Progenitor cell of endocrine pancreas (in vitro differentiated cells): Measurements from ENCODE around the gene SRRM4. TPM values are rescaled to one million over a fixed set of nuclear protein-coding genes. Genes with fewer than 3 reads are reported as not detected.

Source experiments
- DNase-seq: peaks from one replicate; pipeline ENCODE4 v3.0.0; 2021; ENCODE audit warnings: low spot score; ENCODE audit not compliant: unreplicated experiment
- H3K27ac Mint-ChIP-seq: 2 replicates; pipeline ENCODE4 v1.8.0; 2021; ENCODE audit warnings: mild to moderate bottlenecking, moderate library complexity, mixed read lengths
- H3K27me3 Mint-ChIP-seq: 2 replicates; pipeline ENCODE4 v1.8.0; 2021; ENCODE audit warnings: mixed read lengths
- H3K36me3 Mint-ChIP-seq: 2 replicates; pipeline ENCODE4 v1.8.0; 2022; ENCODE audit warnings: mixed read lengths; ENCODE audit not compliant: insufficient read depth
- H3K4me1 Mint-ChIP-seq: 2 replicates; pipeline ENCODE4 v1.8.0; 2021; ENCODE audit warnings: low read depth, mixed read lengths
- H3K4me3 Mint-ChIP-seq: 2 replicates; pipeline ENCODE4 v1.8.0; 2021; ENCODE audit warnings: low read depth, mild to moderate bottlenecking, moderate library complexity, mixed read lengths
- H3K9me3 Mint-ChIP-seq: 2 replicates; pipeline ENCODE4 v1.8.0; 2021; ENCODE audit warnings: low read depth, mixed read lengths
- total RNA-seq: library from RNA; stranded (reverse); gene quantifications from 2 replicates; pipeline ENCODE4 v1.2.1, GENCODE V29; 2021
- TF ChIP-seq, protein P1 (sequence below): fragments of 200-600 bp; sonication (generic); IDR thresholded peaks from one replicate; pipeline ENCODE4 v1.5.0; 2021; ENCODE audit warnings: antibody characterized with exemption, mild to moderate bottlenecking; ENCODE audit not compliant: unreplicated experiment

SRRM4 gene
- total RNA-seq, 1 donor from 2014 or later: 2.4 TPM

DNA sequence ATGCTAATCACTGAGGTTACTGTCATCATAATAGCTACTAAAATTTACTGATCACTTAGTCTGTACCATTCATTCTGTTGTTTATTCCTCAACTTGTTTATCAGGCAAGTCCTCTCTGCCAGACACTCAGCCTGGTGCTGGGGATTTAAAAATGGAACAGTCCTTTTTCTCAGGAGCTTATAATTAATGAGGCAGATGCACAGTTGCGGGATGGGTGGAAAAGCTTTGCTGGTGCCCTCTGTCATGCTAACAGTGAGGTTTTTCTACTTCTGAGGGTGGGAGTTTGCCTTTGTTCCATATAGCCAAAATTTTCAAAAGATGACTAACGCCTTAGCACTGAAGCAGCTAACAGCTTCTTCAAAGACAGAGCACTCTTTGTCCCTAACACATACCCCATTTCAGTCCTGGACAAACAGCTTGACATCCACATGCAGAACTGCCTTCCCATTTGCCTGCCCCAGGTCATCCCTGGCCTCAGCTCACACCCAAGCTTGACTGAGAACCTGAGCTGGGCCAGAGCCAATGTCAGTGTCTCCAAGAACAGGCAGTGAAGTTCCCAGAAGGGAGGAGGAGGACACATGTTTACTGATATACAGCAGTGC lies 166.6 kb downstream of the SRRM4 start:
- Mint-ChIP-seq H3K27ac (no peak overlapping the region), H3K27me3 (peaks cover 4% of the 10 kb centered on the region), H3K36me3 (peaks cover 3% of the 10 kb centered on the region), H3K9me3 (peaks cover 3% of the 10 kb centered on the region), H3K4me1 (no peaks in the 10 kb centered on the region), H3K4me3 (no peak overlapping the region)
- DNase-seq: no peak
- TF ChIP-seq, protein P1, sequence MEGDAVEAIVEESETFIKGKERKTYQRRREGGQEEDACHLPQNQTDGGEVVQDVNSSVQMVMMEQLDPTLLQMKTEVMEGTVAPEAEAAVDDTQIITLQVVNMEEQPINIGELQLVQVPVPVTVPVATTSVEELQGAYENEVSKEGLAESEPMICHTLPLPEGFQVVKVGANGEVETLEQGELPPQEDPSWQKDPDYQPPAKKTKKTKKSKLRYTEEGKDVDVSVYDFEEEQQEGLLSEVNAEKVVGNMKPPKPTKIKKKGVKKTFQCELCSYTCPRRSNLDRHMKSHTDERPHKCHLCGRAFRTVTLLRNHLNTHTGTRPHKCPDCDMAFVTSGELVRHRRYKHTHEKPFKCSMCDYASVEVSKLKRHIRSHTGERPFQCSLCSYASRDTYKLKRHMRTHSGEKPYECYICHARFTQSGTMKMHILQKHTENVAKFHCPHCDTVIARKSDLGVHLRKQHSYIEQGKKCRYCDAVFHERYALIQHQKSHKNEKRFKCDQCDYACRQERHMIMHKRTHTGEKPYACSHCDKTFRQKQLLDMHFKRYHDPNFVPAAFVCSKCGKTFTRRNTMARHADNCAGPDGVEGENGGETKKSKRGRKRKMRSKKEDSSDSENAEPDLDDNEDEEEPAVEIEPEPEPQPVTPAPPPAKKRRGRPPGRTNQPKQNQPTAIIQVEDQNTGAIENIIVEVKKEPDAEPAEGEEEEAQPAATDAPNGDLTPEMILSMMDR: no peak

DNA sequence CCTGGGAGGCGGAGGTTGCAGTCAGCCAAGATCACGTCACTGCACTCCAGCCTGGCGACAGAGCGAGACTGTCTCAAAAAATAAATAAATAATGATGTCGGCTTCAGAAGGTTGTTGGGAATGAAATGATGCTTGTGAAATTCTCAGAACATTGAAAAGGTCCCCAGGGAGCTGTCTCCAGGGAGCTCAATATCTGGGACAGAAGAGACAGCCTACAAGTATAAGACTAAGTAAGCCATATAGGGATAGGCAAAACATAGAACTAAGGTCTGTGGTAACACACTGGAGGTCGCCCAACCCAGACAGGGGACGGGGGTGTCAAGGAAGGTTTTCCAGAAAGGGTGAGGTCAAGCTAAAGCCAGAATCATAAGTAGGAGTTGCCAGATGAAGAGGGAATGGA lies 167.9 kb downstream of the SRRM4 start:
- Mint-ChIP-seq H3K4me3 (no peak overlapping the region), H3K27ac (no peak overlapping the region), H3K9me3 (peaks cover 3% of the 10 kb centered on the region), H3K27me3 (peaks cover 4% of the 10 kb centered on the region), H3K4me1 (peaks cover 12% of the 10 kb centered on the region), H3K36me3 (peaks cover 3% of the 10 kb centered on the region)
- no peak for DNase-seq
- TF ChIP-seq, protein P1: no peak

DNA sequence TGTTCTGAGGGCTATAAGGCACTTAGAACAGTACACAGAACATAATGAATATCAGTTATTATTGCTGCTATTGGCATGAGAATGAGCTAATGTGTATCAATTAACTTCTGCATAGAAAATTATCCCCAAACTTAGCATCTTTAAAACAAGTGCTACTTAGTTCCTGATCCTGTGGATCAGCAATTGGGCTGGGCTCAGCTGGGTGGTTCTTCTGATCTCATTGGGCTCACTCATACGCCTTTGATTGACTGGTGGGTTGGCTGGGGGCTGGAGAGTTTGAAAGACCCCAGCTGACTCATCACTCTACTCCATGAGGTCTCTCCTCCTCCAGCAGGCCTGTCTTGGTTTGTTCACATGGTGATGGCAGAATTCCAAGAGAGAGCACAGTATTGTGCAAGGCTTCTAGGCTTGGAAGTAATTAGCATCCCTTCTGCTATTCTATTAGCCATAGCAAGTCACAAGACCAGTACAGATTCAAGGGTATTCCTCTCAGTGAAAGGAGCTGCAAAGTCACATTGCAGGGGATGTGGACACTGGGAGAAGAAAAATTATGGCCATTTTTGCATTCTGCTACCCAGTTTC lies 170.2 kb downstream of the SRRM4 start:
- peaks cover 3% of the 10 kb centered on the region for H3K36me3 Mint-ChIP-seq
- H3K27me3 Mint-ChIP-seq: no peaks in the 10 kb centered on the region
- TF ChIP-seq, protein P1: no peak
- H3K4me3 Mint-ChIP-seq: no peak overlapping the region
- DNase-seq: no peak
- no peak overlapping the region for H3K27ac Mint-ChIP-seq
- peaks cover 3% of the 10 kb centered on the region for H3K9me3 Mint-ChIP-seq
- peaks cover 12% of the 10 kb centered on the region for H3K4me1 Mint-ChIP-seq

DNA sequence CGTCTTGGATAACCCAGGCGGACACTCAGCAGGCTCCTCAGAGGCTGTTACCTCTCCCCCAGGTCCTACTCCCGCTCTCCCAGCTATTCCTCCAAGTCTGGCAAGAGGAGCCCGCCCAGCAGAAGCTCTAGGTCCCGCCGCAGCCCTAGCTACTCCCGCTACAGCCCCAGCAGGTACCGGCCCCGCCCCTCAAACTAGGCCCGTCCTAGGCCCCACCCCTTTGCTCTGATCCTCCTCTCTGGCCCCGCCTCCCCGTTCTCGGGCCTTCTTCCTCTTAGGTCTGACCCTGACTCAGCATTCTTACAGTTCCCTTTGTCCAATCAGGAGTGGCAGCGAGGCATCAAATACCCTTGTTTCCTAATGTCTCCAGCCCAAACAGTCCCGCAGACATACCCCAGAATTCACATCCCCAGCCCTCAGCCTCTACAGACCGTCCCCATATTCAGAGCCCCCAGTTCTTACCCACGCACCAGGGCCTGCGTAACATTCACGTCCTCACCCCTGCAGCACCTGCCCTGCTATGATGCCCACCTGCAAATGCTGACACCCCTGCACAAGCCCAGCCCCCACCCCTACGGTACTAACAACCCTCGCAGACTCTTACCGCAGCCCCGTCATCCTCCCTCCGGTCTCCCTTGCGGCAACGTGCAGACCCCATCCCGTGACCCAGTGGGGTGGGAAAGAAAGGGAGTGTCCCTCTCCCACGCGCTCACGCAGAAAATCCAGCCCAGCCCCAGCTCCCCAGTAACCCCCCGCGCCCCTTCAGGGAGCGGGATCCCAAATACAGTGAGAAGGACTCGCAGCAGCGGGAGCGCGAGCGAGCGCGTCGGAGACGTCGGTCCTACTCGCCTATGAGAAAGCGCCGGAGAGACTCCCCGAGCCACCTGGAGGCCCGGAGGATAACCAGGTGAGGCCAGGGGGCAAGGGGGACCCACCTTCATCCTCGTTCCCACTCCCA lies 172.4 kb downstream of the SRRM4 start:
- peak; percentile 88 for DNase-seq
- Mint-ChIP-seq H3K27me3 (no peaks in the 10 kb centered on the region), H3K4me3 (peak overlapping the region; percentile 86), H3K27ac (peak overlapping the region; percentile 99), H3K9me3 (peaks cover 3% of the 10 kb centered on the region), H3K4me1 (peaks cover 12% of the 10 kb centered on the region), H3K36me3 (peaks cover 3% of the 10 kb centered on the region)
- TF ChIP-seq, protein P1: no peak

DNA sequence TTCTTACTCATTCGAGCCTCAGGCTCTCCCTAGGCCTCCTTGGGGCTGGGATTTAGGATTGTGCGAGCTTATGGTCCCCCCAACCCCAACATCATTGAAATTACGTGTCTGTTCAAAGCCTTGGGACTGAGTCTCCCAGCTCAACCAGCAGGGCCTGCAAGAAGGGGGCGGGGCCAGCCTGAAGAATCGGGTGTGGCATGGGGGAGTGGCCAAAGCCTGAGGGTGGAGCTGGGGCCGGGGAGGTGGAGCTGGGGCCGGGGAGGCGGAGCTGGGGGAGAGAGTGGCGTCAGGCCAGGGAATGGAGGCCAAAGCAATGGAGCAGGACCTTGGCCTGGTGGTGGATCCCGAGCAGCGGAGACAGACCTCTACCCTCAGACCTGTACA lies 173.1 kb downstream of the SRRM4 start:
- Mint-ChIP-seq H3K36me3 (peaks cover 1% of the 10 kb centered on the region), H3K27ac (peak overlapping the region; percentile 99), H3K4me1 (peaks cover 12% of the 10 kb centered on the region), H3K9me3 (peaks cover 3% of the 10 kb centered on the region), H3K4me3 (peak overlapping the region; percentile 86), H3K27me3 (no peaks in the 10 kb centered on the region)
- peak; percentile 41 for DNase-seq
- TF ChIP-seq, protein P1: no peak
